CD4-positive, alpha-beta T cell treated with Interleukin-15 for 1 hour (primary cell): ENCODE results near the gene BZW1.
A peak's percentile ranks its signal among the peaks of the same experiment; 100 is the strongest.

Experiments
- DNase-seq: peaks from one replicate; pipeline ENCODE4 v3.0.0-alpha.2; 2020

Gene BZW1

GRCh38 chr2:200811333-200812121 lies at the start of gene BZW1:
Gene BZW1, plus strand, starts transcription at chr2:200811910. Its CDS starts 1,308 bp downstream, at chr2:200813218.
- peak; percentile 97 for DNase-seq

GRCh38 chr2:200762127-200762526 lies 49.6 kb upstream of the BZW1 start:
- no peak for DNase-seq

GRCh38 chr2:200763422-200763821 lies 48.3 kb upstream of the BZW1 start:
- DNase-seq = no peak

- no peak for DNase-seq
Measured at GRCh38 chr2:200765139-200765951, 46.4 kb upstream of the BZW1 start.

- no peak for DNase-seq
Measured at GRCh38 chr2:200765995-200766660, 45.6 kb upstream of the BZW1 start.

GRCh38 chr2:200767111-200767885 lies 44.4 kb upstream of the BZW1 start:
- no peak for DNase-seq

- DNase-seq = no peak
Measured at GRCh38 chr2:200770847-200771246, 40.9 kb upstream of the BZW1 start.

GRCh38 chr2:200772620-200773019 lies 39.1 kb upstream of the BZW1 start:
- DNase-seq = no peak

GRCh38 chr2:200773083-200773482 lies 38.6 kb upstream of the BZW1 start:
- no peak for DNase-seq

- no peak for DNase-seq
Measured at GRCh38 chr2:200774920-200775319, 36.8 kb upstream of the BZW1 start.

- DNase-seq = no peak
Measured at GRCh38 chr2:200777275-200777674, 34.4 kb upstream of the BZW1 start.

- DNase-seq = no peak
Measured at GRCh38 chr2:200778038-200778437, 33.7 kb upstream of the BZW1 start.

GRCh38 chr2:200779214-200779613 lies 32.5 kb upstream of the BZW1 start:
- no peak for DNase-seq

GRCh38 chr2:200781616-200782015 lies 30.1 kb upstream of the BZW1 start:
- DNase-seq = no peak

- DNase-seq = no peak
Measured at GRCh38 chr2:200782251-200782650, 29.5 kb upstream of the BZW1 start.

- no peak for DNase-seq
Measured at GRCh38 chr2:200784215-200784614, 27.5 kb upstream of the BZW1 start.

- no peak for DNase-seq
Measured at GRCh38 chr2:200786423-200786822, 25.3 kb upstream of the BZW1 start.

GRCh38 chr2:200786826-200787225 lies 24.9 kb upstream of the BZW1 start:
- DNase-seq = no peak

GRCh38 chr2:200787351-200788120 lies 24.2 kb upstream of the BZW1 start:
- no peak for DNase-seq

GRCh38 chr2:200788121-200788718 lies 23.5 kb upstream of the BZW1 start:
- DNase-seq = no peak

GRCh38 chr2:200790185-200790584 lies 21.5 kb upstream of the BZW1 start:
- no peak for DNase-seq

GRCh38 chr2:200791905-200792304 lies 19.8 kb upstream of the BZW1 start:
- no peak for DNase-seq
